GM13976 (cell line): ENCODE measurements around the gene GIPC1.

ENCODE experiments used
- DNase-seq: peaks from one replicate; pipeline ENCODE4 v3.0.0; 2012; ENCODE audit warnings: low spot score
- in situ Hi-C: fragments of 300-500 bp; cut with MboI; formaldehyde crosslinking; loops from one replicate; pipeline ENCODE4 v1.12.0; 2022; ENCODE audit warnings: low sequenced_read_pairs, mixed read lengths, inconsistent platforms; ENCODE audit not compliant: unreplicated experiment
- TF ChIP-seq, protein P1 (sequence below): IDR thresholded peaks from 2 replicates; pipeline ENCODE4 v1.5.1; 2012; ENCODE audit warnings: borderline replicate concordance, mild to moderate bottlenecking; ENCODE audit not compliant: insufficient read depth; ENCODE audit errors: extremely low read depth, missing control alignments, control extremely low read depth

The GIPC1 gene

GRCh38 chr19:14442891-14443631 lies 52.9 kb downstream of the GIPC1 start:
- TF ChIP-seq, protein P1, sequence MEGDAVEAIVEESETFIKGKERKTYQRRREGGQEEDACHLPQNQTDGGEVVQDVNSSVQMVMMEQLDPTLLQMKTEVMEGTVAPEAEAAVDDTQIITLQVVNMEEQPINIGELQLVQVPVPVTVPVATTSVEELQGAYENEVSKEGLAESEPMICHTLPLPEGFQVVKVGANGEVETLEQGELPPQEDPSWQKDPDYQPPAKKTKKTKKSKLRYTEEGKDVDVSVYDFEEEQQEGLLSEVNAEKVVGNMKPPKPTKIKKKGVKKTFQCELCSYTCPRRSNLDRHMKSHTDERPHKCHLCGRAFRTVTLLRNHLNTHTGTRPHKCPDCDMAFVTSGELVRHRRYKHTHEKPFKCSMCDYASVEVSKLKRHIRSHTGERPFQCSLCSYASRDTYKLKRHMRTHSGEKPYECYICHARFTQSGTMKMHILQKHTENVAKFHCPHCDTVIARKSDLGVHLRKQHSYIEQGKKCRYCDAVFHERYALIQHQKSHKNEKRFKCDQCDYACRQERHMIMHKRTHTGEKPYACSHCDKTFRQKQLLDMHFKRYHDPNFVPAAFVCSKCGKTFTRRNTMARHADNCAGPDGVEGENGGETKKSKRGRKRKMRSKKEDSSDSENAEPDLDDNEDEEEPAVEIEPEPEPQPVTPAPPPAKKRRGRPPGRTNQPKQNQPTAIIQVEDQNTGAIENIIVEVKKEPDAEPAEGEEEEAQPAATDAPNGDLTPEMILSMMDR, result no peak
- in situ Hi-C loops, result no loop called here

DNA sequence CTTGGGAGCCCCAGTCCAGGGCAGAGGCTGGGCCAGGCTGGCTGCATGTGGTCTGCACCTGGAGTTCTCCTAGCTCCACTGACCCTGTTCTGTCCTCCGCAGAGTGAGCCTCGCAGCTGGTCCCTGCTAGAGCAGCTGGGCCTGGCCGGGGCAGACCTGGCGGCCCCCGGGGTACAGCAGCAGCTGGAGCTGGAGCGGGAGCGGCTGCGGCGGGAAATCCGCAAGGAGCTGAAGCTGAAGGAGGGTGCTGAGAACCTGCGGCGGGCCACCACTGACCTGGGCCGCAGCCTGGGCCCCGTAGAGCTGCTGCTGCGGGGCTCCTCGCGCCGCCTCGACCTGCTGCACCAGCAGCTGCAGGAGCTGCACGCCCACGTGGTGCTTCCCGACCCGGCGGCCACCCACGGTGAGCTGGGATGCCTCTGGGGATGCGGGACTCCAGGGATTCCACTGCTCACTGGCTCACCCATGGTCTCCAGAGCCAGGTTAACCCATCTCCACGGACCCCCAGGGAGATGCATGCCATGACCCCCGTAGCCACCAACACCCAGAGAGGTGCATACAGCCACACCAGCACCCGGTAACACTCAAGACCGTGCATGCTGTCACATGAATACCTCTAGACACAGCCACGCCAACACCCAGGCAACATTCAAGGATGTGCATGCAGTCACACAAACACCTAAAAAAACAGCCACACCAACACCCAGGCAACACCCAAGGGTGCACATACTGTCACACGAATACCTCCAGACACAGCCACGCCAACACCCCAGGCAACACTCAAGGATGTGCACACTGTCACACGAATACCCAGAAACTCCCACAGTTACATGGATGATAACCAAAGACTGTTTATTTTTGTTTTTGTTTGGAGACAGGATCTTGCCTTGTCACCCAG lies 54.6 kb downstream of the GIPC1 start:
- in situ Hi-C loops, result no loop called here
- TF ChIP-seq, protein P1, result no peak
- DNase-seq, result peak; percentile 2

More at GRCh38 chr19:14442891-14443631, 52.9 kb downstream of the GIPC1 start:
- DNase-seq, result no peak

- DNase-seq, result peak; percentile 90
- in situ Hi-C loops, result no loop called here
- TF ChIP-seq, protein P1, result no peak
Measured at GRCh38 chr19:14440049-14440448, 55.9 kb downstream of the GIPC1 start.

DNA sequence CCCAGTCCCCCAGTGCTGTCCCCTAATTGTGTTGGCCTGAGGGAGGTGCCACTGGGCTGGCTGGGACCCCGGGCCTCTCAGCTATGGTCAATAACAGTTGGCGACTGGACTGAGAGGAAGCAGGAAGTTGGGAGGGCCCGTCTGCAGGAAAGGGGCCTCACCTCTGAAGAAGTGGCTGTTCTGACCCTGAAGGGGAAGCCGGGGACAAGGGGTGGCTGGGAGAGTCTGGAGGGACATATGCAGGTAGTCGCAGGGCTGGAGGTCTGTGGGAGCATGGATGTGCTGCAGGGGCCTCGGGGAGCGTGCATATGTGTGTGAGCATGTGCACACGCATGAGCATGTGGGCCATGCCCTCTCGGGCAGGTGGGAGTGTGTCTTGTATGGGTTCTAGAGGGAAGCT lies 56.9 kb downstream of the GIPC1 start:
- TF ChIP-seq, protein P1, result no peak
- peak; percentile 6 for DNase-seq
- in situ Hi-C loops, result no loop called here

- no peak for DNase-seq
- TF ChIP-seq, protein P1, result no peak
- in situ Hi-C loops, result no loop called here
Measured at GRCh38 chr19:14437578-14438140, 58.3 kb downstream of the GIPC1 start.

- DNase-seq, result no peak
- in situ Hi-C loops, result no loop called here
- TF ChIP-seq, protein P1, result no peak
Measured at GRCh38 chr19:14435320-14436050, 60.4 kb downstream of the GIPC1 start.
